GM19438 (cell line): ENCODE measurements around the gene AUP1.
A peak's percentile ranks its signal among the peaks of the same experiment; 100 is the strongest.

Source experiments
- ATAC-seq: cut with Tn5 transposase; IDR thresholded peaks from one replicate; pipeline ENCODE4 v1.9.1; 2021; ENCODE audit warnings: low read depth; ENCODE audit not compliant: unreplicated experiment

AUP1 gene

DNA sequence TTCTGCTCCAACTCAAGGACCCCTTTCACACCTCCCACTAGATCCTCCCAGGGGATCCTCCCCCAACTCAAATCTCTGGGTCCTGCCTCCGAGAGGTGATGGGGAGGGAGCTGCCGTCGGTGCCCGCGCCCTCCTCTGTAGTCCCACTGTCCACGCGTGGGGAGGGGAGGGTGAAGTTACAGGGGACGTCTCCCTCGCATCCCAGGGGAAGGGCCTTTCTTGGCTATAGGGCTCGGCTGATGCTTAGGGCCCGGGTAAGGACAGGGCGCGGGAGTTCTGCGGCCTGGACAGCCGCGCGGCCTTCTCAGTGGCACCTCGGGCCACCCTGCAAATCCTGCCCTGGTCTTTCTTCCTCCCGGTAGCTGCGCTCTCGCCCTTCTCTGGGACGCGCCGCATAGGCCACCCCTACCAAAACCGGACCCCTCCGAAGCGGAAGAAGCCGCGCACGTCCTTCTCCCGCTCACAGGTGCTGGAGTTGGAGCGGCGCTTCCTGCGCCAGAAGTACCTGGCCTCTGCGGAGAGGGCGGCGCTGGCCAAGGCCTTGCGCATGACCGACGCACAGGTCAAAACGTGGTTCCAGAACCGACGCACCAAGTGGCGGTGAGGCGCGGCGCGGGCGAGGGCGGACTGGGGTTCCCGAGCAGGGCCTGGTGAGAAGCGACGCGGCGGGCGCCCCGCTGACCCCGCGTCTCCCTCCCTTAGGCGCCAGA, 14.1 kb downstream of the AUP1 start:
- ATAC-seq: no peak

DNA sequence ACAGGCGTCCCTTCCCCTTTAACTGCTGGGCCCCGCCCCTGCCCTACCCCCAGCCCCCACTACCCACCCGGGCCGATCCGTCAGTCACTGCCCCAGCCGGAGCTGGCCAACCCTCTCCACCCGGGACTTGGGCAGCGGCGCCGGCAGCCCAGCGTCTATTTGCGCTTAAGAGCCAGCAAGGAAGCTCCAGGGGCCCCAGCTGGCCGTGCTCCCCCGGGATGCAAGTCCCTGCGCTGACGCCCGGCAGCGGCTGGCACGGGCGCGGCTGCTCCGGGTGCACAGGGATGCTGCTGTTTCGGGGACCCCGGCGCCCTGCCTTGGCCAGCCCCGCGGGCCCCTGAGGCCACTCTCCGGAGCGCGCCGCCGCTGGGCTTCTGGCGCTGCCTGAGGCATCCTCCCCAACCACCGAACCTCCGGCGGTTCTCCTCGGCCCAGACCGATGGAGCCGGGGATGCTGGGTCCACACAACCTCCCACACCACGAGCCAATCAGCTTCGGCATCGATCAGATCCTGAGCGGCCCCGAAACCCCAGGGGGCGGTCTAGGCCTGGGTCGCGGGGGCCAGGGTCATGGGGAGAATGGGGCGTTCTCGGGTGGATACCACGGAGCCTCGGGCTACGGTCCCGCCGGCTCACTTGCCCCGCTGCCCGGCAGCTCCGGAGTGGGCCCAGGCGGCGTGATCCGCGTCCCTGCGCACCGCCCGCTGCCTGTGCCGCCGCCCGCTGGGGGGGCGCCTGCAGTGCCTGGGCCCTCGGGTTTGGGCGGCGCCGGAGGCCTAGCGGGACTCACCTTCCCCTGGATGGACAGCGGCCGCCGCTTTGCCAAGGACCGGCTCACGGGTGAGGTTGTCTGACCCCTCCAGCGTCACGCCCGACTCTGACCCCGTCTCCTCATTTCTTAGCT, 14.9 kb downstream of the AUP1 start, which contains the start of gene TLX2:
TLX2 (plus strand) TSS at position 83 of the 903 bp plus-strand sequence; CDS start at position 440, 357 bp downstream.
- no peak for ATAC-seq

DNA sequence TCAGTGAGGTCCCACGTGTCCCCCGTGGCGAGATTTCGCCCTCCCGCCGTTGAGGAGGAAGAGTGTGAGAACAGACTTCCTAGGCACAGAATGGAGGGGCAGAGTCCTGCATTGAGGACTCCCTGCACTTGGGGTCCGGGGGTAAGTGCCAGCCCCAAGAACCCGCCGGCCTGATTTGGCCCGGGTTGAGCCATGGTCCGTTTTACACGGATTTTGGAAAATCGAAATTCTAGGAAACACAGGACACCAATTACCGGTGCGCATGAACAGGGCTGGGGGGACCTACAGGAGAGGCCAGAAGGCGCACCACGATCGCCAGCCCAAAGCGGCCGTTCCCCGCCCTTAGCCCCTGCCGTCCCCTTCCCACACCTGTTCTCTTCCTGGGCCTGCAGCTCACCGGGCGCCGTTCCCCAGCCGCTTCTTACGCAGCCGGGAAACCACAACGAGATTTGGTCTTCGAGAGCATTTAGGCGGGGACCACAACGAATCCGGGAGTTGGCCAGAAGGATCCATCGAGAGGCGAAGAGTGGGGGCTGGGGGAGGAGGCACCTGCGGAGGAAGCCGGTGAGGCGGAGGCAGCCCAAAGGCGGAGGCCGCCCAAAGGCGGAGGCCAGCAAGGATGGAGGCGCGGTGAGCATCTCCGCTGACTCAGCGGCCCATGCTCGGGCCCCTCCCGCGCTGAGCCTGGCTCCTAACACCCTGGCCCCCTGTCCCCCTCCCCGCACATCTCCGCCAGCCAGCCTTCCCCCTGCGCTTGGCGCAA, 15.7 kb downstream of the AUP1 start:
- no peak for ATAC-seq

DNA sequence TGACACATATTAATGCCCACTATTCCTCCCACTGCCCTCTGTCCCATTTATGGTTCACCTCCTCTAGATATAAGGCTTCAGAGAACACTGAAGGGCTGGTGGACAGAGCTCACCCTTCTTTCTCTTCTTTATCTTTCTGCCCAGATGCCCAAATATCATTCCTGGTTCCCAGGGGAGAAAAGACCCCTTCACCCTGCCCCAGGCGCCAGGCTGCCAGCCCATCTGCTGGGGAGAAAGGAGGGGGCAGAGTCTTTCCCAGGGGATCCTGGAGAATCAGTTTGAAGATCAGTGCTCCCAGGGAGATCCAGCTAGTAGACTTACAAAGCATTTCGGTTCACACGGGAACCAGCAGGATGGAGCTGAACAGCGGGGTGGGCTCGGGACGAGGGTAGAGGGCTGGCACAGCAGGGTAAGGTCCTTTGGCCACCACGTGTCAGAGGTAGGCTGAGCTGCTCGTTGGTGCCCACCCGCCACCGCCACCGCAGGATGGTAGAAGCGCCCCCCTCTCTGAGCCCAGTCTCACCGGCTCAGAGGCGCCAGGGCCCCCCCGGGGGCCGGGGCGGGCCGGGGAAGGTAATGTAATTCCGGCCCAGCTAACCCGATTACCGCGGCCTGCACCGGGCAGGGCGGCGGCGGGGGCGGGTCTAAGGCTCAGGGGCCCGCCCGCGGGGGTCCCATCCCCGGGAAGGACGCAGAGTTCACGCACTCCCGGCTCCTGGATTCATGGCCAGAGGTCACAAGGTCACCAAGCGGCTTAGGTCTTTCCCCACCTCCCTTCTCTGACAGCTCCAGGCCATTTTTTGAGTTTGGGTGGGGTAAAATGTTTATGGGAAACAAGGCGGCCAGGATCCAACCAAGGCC, 16.5 kb downstream of the AUP1 start:
- ATAC-seq: no peak

DNA sequence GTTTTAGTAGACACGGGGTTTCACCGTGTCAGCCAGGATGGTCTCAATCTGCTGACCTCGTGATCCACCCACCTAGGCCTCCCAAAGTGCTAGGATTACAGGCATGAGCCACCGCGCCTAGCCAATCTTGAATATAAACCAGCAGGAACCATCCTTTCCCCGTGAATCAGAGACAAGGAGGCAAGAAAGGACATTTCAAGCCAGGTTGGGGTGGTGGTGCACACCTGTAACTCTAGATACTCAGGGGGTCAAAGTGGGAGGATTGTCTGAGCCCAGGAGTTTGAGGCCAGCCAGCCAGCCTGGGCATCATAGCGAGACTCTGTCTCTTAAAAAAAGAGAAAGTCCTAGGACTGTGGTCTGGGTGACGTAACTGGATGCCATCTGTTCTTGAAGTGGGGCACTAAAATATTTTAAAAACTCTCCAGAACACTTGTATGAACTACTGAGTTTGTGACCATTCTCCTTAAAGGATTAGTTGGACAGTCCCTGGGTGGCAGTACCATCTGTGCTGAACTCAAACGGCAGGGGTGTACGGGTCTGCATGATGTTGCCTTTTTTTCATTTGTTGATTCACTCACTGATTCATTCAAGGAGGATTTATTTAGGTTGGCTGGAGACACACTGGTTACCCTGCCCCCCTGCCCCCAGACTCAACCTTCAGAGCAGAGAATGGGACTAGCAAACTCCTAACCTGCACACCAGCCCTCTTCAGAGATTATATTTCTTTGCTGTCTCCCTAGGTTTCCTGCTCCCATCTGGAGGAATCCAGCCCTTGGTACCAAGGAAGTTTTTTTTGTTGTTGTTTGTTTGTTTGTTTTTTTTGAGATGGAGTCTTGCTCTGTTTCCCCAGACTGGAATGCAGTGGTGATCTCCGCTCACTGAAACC, 18.2 kb downstream of the AUP1 start:
- ATAC-seq: no peak

DNA sequence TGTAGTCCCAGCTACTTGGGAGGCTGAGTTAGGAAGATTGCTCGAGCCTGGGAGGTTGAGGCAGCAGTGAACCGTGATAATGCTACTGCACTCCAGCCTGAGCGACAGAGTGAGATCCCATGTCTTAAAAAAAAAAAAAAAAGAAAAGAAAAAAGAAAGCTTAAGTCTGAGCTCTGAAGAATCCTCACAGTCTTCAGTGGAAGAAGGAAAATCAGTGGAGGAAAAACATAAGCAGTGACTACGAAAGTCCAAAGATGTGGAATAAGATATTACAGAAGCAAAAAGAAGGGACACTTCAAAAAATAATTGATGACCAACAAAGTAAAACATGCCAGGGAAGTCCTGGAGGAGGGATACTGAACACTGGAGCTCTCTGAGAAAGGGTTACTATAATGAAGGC, 19.2 kb downstream of the AUP1 start:
- ATAC-seq: no peak

DNA sequence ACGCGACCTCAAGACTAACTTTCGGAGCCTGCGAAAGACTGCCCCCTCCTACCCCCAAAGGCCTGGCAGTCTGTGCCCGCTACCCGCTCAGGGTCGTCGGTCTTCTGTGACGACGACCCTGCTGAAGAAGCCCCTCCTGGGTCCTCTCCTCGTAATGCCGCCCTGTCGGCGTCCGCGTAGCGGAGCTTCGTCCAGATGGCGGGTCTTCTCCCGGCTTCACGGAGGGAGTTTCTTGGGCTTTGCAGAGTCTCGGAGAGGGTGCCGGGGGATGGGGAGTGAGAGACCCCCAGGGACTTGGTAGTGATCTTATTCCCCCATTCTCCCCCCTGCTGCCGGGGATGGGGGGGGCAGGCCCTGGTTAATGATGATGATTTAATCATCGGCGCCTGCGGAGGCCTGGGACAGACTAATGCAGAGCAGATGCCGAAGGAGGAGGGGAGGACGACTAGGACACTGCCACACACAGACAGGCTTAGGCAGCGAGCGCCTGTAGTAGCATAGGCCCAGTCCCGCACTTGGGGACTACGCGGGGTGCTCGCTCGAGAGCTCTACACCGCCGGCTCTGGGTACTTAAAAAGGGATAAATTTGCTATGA, 21.5 kb downstream of the AUP1 start:
- ATAC-seq: peak; percentile 2

DNA sequence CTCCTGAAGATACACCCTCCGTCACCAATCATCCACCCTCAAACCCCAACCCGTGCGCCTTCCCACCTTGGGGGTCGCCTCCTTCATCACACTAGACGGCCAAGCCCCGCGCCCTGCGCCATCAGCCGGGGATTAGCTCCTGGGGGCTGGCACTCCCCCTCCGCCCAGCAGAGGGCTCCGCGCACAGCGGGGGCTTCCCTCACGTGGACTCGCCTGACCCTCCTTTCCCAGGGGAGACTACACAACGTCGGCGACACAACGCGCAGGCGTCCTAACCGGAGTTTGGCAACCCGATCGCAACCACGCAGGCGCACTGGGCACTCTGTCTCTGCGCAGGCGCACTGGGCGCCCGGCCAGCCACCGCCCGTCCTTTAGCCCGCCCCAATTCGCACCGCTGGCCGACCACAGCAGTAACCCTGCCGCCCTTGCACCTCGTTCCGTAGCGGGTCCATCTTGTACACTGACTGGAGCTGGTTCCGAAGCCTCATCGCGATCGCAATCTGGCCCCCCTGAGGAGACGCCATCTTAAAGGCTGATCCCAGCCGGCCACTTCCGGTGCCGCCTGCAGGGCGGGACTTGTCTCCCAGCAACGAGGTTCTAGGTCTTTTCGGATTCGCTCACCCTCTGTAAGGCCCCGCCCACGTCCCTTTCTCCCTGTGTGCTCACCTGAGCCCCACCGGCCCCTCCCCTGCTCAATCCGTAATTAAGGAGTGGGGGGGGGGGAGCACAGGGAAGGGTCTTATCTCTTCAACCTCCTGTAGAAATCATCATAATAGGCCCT, 22.2 kb downstream of the AUP1 start, which contains the start of gene PCGF1:
PCGF1 (minus strand) TSS at position 551 of the 781 bp plus-strand sequence; CDS start at position 524, 27 bp downstream.
- ATAC-seq: peak; percentile 91

DNA sequence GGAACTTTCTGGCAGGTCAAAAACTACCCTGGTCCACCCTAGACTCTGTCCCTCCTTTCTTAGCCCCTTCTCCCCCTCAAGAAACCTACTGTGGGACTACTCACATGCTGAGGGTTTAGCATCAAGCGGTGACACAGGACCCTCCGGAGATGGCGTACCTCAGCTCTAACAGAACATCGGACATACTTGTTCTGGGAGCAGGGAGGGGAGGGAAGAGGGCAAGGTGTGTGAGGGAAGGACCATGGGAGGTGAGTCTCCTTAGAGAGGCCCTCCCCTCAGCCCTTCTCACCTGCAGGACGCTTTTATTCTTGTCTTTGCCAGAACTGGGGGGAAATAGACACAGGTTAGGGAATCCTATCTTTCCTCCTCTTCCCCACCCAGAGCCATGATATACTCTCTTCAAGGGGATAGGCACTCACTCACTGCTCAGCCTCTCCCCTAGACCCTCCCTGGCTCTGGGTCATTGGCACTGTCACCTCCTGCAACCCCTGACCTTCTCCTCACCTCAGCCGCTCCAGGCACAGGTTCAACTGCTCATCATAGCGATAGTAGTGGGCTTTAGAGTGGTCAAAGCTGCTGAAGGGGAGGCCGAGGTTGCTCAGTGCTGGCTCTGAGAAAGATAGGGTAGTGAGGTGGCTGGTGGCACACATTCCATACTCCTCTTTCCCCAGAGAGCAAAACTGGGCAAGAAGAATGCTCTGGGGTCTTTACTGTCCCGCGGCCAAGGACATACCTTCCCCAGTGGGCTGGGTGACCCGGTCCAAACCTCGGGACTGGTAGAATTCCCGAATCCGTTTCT, 23.9 kb downstream of the AUP1 start:
- ATAC-seq: no peak

DNA sequence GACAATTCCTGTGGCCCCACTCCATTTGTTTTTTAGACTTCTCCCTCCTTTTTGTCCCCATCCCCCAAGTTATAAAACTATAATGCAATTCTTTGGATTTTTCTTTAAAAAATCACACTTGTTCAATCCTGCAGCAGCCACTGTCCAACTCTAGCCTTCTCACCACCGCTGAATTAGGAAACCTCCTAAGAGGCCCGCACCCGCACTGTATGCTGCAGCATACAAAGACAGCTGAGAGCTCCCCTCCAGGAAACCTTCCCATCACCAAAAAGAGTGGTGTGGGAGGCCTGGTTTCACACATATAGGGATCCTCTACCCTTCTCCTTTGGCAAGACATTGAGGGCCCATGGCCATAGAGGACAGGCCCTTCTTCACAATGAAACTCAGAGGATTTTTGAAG, 24.9 kb downstream of the AUP1 start:
- no peak for ATAC-seq

DNA sequence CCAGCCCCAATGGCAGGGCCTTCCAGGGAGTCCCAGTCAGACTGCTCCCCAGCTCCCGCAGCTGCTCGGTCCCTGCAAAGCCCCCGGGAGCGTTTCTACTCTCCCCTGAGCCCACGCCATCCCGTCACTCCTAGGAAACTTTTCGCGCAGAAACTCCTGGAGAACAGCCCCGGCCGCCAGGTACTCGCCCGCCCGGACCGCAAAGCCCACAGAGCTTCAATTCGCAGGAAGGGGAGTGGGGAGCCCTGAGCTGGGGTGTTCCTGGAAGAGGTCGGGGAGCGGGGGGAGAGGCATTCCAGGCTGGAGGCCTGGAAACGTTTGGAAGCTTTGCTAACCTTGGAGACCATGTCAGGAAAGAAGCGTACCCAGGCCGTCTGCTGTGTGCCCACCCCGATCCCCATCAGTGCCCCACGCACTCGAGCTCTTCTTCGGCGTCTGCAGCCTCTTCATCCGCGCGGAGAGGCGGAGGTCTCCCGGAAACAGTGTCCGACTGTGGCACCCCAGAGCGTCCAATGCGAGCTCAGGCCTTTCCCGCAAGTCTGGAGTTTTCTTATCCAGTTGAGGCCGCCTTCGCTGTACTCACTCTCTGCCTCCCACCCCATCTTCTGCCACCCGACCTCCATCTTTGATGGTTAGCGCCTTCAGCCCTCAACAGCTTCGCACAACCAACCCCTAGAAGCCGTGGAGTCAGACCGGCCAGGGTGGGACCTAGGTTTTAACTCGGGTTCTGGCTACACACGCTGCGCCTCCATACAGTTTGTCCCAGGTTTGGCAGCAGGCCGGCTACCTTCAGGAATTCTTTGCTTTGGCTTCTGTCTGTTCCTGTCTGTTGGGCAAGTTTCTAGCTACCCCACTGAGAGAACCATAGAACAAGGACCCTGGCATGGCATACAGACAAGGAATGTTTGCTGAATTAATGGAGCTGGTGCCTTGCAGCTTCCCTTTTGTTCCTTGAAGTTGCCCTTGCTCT, 25.7 kb downstream of the AUP1 start:
- ATAC-seq: no peak

DNA sequence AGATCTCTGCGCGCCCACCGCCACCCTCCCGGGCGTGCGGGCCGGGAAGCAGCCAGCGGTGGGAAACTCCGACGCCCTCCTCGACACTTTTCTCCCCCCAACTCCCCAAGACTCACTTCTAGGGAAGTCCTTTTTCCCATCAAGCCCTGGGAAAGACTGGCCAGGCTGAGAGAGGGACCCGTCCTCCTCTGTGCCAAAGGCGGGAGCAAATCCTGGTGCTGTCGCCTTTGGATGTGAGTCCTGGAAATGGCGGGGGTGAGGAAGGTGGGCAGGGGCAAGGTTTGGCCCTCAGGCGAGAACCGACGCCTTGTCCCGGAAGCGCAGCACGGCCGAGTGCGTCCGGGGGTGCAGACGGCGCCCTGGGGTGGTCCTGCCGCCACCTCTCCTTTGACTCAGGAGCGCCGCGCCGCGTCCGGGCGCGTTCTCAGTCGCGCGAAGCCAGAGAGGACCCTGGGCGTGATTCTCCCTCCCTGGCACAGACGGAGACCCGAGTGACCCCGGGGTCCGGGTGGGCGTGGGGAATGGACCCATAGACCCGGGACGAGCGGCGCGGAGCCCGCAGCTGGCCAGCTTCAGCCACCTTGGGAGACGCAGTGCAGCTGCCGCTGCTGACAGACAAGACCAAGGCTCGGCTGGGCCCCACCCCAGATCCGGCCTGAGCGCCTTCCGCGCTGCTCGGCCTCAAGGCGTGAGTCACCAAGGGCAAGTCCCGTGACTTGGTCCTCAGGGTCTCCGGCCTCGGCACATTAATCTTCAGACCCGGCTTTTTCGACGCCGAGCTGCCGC, 26.6 kb downstream of the AUP1 start:
- ATAC-seq: peak; percentile 41

DNA sequence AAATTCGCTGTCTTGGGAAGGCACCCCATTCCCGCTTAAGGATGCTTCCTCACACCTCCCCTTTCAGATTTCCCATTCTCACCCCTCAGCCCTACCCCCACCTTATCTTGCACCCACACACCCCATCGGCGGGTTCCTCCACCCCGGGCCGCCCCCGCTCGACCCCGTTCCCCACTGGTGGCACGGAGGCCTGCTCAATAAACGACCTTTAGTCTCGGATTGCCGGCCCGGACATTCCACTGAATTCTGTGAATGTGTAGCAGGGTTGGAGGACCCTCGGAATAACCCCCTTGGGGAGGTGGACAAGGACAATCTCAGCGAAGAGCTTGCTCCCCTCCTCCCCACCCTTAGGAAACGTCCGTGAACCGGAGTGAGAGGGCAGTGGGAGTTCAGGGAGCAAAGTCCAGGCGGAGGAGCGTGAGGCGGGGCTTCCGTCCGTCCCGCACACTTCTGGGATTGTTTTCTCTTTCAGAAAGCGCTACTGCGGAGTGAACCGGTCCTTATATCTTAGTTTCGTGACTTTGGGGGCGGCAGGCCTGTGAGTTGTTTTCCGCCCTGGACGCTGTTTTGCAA, 27.3 kb downstream of the AUP1 start:
- no peak for ATAC-seq

DNA sequence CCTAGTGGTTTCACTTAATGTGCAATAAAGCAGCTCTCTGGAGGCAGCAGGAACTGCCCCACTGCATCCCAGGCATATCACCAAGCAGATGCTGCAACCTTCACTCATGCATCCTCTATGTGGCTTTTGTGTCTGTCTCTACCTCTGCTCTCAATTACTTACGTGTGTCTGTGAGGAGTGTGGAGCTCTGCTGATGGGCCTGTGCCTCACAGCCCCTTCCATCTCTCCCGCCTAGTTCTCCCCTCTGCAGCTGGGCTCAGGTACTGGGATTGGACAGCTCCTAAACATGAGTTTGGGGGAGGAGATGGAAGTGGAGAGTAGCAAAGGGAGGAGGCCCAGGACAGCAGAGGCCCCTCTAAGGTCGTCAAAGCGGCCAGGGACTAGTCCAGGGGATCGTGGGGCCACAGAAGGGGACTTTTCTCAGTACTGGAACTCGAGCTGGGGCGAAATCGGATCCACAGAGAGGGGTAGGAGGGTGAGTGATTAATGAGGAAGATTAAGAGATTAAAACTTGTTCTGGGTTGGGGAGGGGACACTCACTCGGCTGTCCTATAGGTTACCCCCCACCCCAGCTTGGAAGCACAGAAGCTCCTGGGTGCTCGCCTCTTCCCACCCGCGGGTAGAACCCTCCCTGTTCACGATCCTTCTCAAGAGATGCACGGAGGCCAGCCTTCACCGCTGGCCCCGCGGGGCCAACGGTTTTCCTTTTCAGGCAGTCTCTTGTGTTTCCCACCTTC, 28.0 kb downstream of the AUP1 start:
- no peak for ATAC-seq
